Measurements from ENCODE around the gene AGPAT4. TPM values are rescaled to one million over a fixed set of nuclear protein-coding genes. Genes with fewer than 3 reads are reported as not detected.
"Not testable (repeated sequence)": the region's sequence is repeated elsewhere in the genome, so short reads cannot be mapped to it uniquely, and the experiment has no call there.

AGPAT4 gene
- polyA plus RNA-seq, 6 donors from 2014 or later = 0.04 to 3.2 (median 1.4) TPM

DNA sequence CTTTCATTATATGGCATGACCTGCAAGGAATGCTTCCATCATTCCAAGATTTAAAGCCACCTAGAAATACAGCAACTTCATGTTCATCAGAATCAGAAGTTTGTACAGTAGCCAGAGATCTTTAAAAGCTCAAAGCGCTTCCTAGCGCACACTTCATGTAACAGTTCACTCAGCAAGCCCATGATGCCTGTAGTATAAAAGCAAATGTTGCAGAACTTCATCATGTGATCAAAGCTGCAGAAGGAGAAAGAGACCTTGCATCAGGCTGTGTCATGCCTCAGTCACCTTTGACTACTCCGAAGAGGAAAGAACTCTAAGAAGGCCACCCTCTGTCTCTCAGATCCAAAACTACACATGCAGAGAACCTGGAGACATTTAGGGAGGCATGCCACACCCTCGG lies 78.5 kb downstream of the AGPAT4 start:
- H3K9me3 Mint-ChIP-seq = peaks cover 7 to 24% (median 12%) of the 10 kb centered on the region in 7 donors
- H3K4me1 Mint-ChIP-seq = peaks cover 8 to 22% (median 15%) of the 10 kb centered on the region in 3 donors
- H3K36me3 Mint-ChIP-seq = peaks cover 16 to 28% of the 10 kb centered on the region in 2 donors
- DNase-seq (no peak), ATAC-seq (ENCODE audit: low read depth in 2 of 2) (no peak)
- no peak overlapping the region for H3K27ac Mint-ChIP-seq
- no peak overlapping the region for H3K4me3 Mint-ChIP-seq
- H3K27me3 Mint-ChIP-seq = no peaks in the 10 kb centered on the region

DNA sequence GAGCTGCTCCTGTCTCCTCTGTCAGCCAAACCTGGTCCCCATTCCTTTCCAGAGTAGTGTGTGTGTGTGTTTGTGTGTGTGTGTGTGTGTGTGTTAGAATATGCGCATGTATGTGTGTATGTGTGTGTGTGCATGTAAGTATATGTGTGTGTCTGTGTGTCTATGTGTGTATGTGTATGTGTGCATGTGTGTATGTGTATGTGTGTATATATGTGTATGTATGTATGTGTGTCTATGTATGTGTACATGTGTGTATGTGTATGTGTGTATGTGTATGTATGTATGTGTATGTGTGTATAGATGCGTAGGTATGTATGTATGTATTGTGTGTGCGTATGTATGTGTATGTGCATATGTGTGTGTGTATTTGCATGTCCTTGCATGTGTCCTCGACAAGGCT lies 79.5 kb downstream of the AGPAT4 start:
- peaks cover 7 to 24% (median 12%) of the 10 kb centered on the region in 7 donors for H3K9me3 Mint-ChIP-seq
- peaks cover under 1 to 12% (median 7%) of the 10 kb centered on the region in 3 donors for H3K4me1 Mint-ChIP-seq
- peaks cover 16 to 28% of the 10 kb centered on the region in 2 donors for H3K36me3 Mint-ChIP-seq
- DNase-seq (no peak), ATAC-seq (ENCODE audit: low read depth in 2 of 2) (no peak)
- H3K27ac Mint-ChIP-seq = no peak overlapping the region
- H3K4me3 Mint-ChIP-seq = no peak overlapping the region
- H3K27me3 Mint-ChIP-seq = no peaks in the 10 kb centered on the region

DNA sequence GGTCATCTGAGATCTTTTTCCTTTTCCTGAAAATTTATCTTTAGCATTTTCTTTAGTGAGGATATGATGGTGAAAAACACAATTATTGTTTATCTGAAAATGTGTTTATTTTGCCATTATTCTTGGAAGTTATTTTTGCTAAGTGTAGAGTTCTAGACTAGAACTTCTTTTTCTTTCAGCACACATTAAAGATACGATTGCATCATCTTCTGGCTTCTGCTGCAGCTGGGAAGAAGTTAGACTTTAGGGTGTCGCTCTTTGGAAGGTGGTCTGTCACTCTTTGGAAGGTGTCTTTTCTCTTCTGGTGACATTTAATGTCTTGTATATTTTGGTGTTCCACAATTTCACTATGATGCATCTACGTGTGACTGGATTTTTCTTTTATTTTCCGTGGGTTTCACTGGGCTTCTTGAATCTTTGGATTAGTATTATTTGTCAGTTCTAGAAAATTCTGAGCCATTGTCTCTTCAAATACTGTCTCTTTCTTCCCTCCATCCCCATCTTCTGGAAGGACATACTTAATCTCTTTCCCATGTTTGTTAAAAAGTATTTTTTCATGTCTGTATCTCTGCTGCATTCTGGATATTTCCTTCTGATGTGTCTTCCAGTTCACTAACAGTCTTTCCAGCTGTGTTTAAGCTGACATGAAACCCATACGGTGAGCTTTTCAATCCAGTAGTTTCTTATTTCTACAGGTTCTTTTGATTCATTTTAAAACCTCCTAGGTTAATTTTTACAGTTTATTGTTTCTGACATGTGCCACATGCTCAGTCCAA lies 81.0 kb downstream of the AGPAT4 start:
- Mint-ChIP-seq H3K9me3 (peaks cover 7 to 24% (median 12%) of the 10 kb centered on the region in 7 donors), H3K4me1 (peaks cover 0 to 6% (median 4%) of the 10 kb centered on the region in 3 donors), H3K27ac (peak overlapping the region in 1 of 6 donors; percentile 8), H3K4me3 (no peak overlapping the region), H3K36me3 (peaks cover 16 to 28% of the 10 kb centered on the region in 2 donors), H3K27me3 (no peaks in the 10 kb centered on the region)
- ATAC-seq (ENCODE audit: low read depth in 2 of 2) = no peak
- no peak for DNase-seq

DNA sequence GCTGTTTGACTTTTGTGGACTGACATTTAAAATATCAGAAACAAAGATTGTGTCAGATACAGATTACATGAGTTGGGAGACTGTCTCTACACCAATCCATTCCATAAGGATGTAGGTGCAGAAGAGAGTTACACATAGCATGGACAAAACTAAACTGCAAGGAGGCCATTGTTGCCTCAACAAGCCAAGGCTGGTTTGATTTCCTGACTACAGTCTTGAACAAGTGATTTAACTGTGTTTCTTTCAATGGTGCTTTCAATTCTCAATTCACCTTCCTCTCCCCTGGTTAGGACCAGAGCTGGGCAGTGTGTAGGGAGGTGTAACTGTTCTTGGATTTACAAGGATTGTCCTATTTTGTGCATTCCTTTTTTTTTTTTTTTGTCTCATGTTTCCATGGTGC lies 82.2 kb downstream of the AGPAT4 start:
- Mint-ChIP-seq H3K27me3 (no peaks in the 10 kb centered on the region), H3K4me1 (peaks cover 2 to 4% (median 3%) of the 10 kb centered on the region in 3 donors), H3K9me3 (peaks cover 4 to 24% (median 12%) of the 10 kb centered on the region in 7 donors), H3K4me3 (no peak overlapping the region), H3K36me3 (peaks cover 16 to 29% of the 10 kb centered on the region in 2 donors), H3K27ac (no peak overlapping the region)
- ATAC-seq (ENCODE audit: low read depth in 2 of 2) (no peak), DNase-seq (no peak)

DNA sequence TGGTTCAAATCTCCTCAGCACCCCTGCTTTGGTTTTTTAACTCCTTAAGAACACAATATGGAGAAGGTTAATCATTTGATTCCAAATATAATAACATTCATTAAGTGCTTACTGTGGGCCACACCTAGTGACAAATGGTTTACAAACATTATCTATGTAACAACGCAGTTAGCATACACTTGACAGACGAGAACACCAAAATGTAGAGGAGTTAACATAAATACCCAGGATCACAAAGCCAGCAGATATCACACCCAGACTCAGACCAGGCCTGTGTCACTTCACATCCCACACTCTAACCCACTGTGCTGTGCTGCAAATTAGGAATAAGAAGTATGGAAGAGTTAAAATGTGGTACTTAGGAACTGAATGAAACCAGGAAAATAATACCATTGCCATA lies 82.9 kb downstream of the AGPAT4 start:
- Mint-ChIP-seq H3K27me3 (no peaks in the 10 kb centered on the region), H3K9me3 (peaks cover 4 to 24% (median 12%) of the 10 kb centered on the region in 7 donors), H3K36me3 (peaks cover 16 to 35% of the 10 kb centered on the region in 2 donors), H3K27ac (no peak overlapping the region), H3K4me3 (peak overlapping the region in 1 of 8 donors; percentile 12), H3K4me1 (peaks cover 6 to 10% (median 8%) of the 10 kb centered on the region in 3 donors)
- ATAC-seq (ENCODE audit: low read depth in 2 of 2) = no peak
- DNase-seq = no peak

DNA sequence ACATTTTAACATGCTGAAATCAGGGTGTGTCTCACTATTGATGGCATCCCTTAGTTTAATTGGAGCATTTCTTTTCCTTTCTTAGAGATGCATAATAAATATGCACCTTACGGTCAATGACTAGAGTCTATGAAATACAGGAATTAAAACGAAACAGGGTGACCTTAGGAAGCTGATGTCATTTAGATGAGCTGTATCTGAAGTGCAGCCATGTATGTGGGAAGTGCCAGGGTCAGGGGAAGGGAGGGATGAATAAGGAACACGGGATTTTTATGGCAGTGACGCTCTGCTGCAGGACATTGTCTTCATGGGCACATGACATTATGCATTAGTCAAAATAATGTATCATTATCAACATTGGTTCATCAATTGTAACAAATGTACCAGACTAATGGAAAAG lies 84.0 kb downstream of the AGPAT4 start:
- peaks cover 4 to 24% (median 12%) of the 10 kb centered on the region in 7 donors for H3K9me3 Mint-ChIP-seq
- peaks cover 16 to 35% of the 10 kb centered on the region in 2 donors for H3K36me3 Mint-ChIP-seq
- H3K27ac Mint-ChIP-seq = peak overlapping the region in 2 of 6 donors; percentile 41 to 57
- ATAC-seq (ENCODE audit: low read depth in 2 of 2) = no peak
- no peak overlapping the region for H3K4me3 Mint-ChIP-seq
- H3K4me1 Mint-ChIP-seq = peaks cover 6 to 10% (median 8%) of the 10 kb centered on the region in 3 donors
- no peaks in the 10 kb centered on the region for H3K27me3 Mint-ChIP-seq
- DNase-seq = no peak

DNA sequence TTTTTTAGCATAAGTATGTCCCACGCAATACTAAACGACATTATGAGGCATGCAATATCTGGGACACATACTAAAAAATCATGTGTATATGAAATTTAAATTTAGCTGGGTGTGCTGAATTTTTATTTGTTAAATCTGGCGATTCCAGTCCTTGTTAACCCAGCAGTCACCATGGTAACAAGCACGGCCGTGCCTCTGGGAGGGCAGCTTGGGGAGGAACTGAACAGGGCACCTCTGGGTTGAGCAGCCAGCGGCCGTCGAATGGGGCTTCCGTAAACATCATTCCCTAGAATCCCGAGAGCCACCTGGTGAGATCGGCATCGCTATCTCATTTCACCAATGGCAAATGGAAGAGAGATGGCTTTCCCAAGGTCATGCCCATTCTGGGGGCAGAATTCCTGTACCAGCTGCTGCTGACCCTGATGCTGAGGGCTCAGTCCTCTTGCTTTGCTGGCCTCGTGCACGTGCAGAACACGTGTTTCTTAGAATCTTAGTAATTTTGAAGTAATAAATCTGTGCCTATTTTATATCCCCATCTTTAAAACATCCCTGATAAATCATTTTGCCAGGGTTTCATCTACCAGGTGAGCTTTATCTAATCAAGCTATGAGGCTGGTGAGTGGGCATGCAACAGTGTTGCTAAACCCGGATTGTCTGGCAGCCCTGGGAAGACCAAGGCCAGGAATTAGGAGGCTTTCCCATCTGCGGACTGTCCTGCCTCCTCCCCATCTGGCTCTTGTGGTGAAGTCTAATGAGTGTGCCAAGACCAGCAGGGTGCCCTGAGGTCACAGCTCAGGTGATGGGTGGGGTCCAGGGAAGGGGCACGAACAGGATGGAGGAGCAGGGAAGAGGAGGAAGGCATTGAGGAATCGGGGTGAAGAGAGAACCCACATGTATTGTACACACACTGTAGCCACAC lies 85.1 kb downstream of the AGPAT4 start:
- Mint-ChIP-seq H3K27me3 (peaks cover 0 to 4% (median 0%) of the 10 kb centered on the region in 3 donors), H3K4me3 (no peak overlapping the region), H3K36me3 (peaks cover 16 to 27% of the 10 kb centered on the region in 2 donors), H3K9me3 (peaks cover 0 to 24% (median 12%) of the 10 kb centered on the region in 7 donors), H3K27ac (no peak overlapping the region), H3K4me1 (peaks cover 6 to 10% (median 8%) of the 10 kb centered on the region in 3 donors)
- ATAC-seq (ENCODE audit: low read depth in 2 of 2) = no peak
- no peak for DNase-seq

DNA sequence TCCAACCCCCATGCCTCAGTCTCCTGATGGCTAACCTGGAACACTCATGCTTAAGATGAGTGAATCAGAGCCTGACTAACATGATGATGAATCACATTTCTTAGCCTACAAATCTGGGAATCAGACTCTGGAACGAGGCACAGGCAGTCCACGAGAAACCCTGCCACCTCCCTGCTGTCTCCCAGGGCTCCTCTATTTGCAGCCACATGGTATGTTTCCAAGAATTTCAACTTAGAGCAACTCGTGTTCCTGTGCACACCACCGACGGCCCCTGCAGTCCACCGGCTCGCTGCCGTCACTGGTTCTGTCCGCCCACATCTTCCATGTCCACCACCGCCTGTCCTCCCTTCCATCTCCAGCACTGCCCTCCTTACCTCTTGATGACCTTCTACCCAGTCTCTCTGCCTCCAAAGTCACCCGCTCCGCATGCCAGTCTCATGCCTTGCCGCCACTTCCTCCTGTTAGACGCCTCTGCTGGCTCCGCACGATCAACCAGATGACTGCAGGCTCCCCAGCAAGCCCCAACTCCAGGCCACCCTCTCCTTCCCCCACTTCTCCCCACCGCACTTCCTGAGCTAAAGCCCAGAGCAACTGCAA lies 87.6 kb downstream of the AGPAT4 start:
- Mint-ChIP-seq H3K27me3 (peaks cover 0 to 5% (median 0%) of the 10 kb centered on the region in 3 donors), H3K4me3 (peak overlapping the region in 2 of 8 donors; percentile 13 to 42), H3K4me1 (peaks cover 8 to 10% (median 9%) of the 10 kb centered on the region in 3 donors), H3K27ac (peak overlapping the region in 2 of 6 donors; percentile 17 to 30), H3K36me3 (peaks cover 5 to 14% of the 10 kb centered on the region in 2 donors), H3K9me3 (peaks cover 0 to 5% (median 2%) of the 10 kb centered on the region in 7 donors)
- DNase-seq (no peak), ATAC-seq (ENCODE audit: low read depth in 2 of 2) (no peak)

DNA sequence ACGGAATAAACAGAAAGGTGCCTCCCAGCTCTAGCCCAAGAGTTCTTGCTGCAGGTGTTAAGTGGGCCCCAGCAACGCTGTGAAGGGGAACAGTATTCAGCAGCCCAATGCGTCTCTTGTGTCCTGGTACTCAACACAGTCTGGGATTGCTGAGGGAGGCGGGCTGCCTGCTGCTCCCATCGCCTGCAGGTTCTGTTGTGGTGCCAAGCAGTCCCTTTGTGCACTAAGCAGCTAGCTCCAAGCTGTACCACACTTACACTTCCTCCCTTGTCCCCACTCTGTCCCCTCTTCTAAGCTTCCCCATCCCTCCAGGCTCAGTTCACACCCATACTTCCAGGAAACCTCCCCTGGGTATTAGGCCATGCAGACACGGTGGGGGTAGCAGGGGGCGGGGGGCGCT lies 92.7 kb downstream of the AGPAT4 start:
- Mint-ChIP-seq H3K27me3 (peaks cover 0 to 7% (median 5%) of the 10 kb centered on the region in 3 donors), H3K4me1 (peaks cover 0 to 3% (median under 1%) of the 10 kb centered on the region in 3 donors), H3K4me3 (no peak overlapping the region), H3K36me3 (peaks cover 9 to 17% of the 10 kb centered on the region in 2 donors), H3K27ac (no peak overlapping the region), H3K9me3 (peaks cover 3 to 32% (median 17%) of the 10 kb centered on the region in 7 donors)
- DNase-seq (no peak), ATAC-seq (ENCODE audit: low read depth in 2 of 2) (no peak)

DNA sequence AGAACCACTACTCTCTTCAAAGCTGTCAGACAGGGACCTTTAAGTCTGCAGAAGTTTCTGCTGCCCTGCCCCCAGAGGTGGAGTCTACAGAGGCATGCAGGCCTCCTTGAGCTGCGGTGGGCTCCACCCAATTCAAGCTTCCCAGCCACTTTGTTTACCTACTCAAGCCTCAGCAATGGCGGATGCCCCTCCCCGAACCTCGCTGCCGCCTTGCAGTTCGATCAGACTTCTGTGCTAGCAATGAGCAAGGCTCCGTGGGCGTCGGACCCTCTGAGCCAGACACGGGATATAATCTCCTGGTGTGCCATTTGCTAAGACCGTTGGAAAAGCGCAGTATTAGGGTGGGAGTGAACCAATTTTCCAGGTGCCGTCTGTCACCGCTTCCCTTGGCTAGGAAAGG lies 95.7 kb downstream of the AGPAT4 start:
- H3K27me3 Mint-ChIP-seq; H3K4me1 Mint-ChIP-seq; H3K27ac Mint-ChIP-seq; DNase-seq; ATAC-seq (ENCODE audit: low read depth in 2 of 2); H3K4me3 Mint-ChIP-seq: not testable (repeated sequence)
- H3K9me3 Mint-ChIP-seq = peaks cover 3 to 37% (median 24%) of the 10 kb centered on the region in 7 donors
- H3K36me3 Mint-ChIP-seq = peaks cover 9 to 17% of the 10 kb centered on the region in 2 donors

DNA sequence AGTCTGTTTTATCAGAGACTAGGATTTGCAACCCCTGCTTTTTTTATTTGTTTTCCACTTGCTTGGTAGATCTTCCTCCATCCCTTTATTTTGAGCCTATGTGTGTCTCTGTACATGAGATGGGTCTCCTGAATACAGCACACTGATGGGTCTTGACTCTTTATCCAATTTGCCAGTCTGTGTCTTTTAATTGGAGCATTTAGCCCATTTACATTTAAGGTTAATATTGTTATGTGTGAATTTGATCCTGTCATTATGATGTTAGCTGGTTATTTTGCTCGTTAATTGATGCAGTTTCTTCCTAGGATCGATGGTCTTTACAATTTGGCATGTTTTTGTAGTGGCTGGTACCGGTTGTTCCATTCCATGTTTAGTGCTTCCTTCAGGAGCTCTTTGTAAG lies 97.4 kb downstream of the AGPAT4 start:
- Mint-ChIP-seq H3K36me3 (peaks cover 9 to 17% of the 10 kb centered on the region in 2 donors), H3K9me3 (peaks cover 3 to 41% (median 25%) of the 10 kb centered on the region in 7 donors)
- DNase-seq; H3K4me3 Mint-ChIP-seq; ATAC-seq (ENCODE audit: low read depth in 2 of 2); H3K4me1 Mint-ChIP-seq; H3K27me3 Mint-ChIP-seq; H3K27ac Mint-ChIP-seq: not testable (repeated sequence)

DNA sequence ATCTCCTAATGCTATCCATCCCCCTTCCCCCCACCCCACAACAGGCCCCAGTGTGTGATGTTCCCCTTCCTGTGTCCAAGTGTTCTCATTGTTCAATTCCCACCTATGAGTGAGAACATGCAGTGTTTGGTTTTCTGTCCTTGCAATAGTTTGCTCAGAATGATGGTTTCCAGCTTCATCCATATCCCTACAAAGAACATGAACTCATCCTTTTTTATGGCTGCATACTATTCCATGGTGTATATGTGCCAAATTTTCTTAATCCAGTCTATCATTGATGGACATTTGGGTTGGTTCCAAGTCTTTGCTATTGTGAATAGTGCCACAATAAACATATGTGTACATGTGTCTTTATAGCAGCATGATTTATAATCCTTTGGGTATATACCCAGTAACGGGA lies 101.1 kb downstream of the AGPAT4 start:
- ATAC-seq (ENCODE audit: low read depth in 2 of 2); H3K4me3 Mint-ChIP-seq; DNase-seq; H3K27me3 Mint-ChIP-seq; H3K27ac Mint-ChIP-seq: not testable (repeated sequence)
- peaks cover 9 to 11% of the 10 kb centered on the region in 2 donors for H3K36me3 Mint-ChIP-seq
- H3K9me3 Mint-ChIP-seq = peaks cover 3 to 30% (median 20%) of the 10 kb centered on the region in 7 donors
- H3K4me1 Mint-ChIP-seq = peaks cover 30 to 34% (median 33%) of the 10 kb centered on the region in 3 donors

DNA sequence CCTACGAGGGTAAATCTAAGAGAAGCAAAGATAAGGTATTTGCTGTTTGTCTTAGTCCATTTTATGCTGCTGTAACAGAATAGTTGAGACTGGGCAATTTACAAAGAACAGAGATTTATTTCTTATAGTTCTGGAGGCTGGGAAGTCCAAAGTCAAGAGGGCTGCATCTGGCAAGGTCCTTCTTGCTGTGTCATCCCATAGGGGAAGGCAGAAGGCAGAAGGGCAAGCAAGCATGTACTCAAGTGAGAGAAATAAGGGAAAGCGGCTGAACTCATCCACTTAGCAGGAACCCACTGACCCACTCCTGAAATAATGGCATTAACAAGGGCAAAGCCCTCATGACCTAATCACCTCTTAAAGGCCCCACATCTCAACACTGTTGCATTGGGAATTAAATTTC lies 102.7 kb downstream of the AGPAT4 start:
- H3K27me3 Mint-ChIP-seq = peaks cover 0 to 3% (median 0%) of the 10 kb centered on the region in 3 donors
- H3K27ac Mint-ChIP-seq = peak overlapping the region in 1 of 6 donors; percentile 87
- peak overlapping the region in 3 of 8 donors; percentile 3 to 63 (median 37) for H3K4me3 Mint-ChIP-seq
- peaks cover 30 to 34% (median 33%) of the 10 kb centered on the region in 3 donors for H3K4me1 Mint-ChIP-seq
- H3K9me3 Mint-ChIP-seq = peaks cover 0 to 19% (median 8%) of the 10 kb centered on the region in 7 donors
- ATAC-seq (ENCODE audit: low read depth in 2 of 2) (no peak), DNase-seq (no peak)
- no peaks in the 10 kb centered on the region for H3K36me3 Mint-ChIP-seq

All from naive B cell (primary cell).